HFFc6 (cell line): Measurements from ENCODE around the gene MRPL50. TPM values are rescaled to one million over a fixed set of nuclear protein-coding genes. Genes with fewer than 3 reads are reported as not detected.

Experiments
- DNase-seq: peaks from one replicate; pipeline ENCODE4 v3.0.0-alpha.2; 2018
- H3K27ac Mint-ChIP-seq: 2 replicates; pipeline ENCODE4 v1.8.0; 2020; ENCODE audit warnings: mild to moderate bottlenecking, mixed read lengths
- H3K27me3 Mint-ChIP-seq: 2 replicates; pipeline ENCODE4 v1.8.0; 2021; ENCODE audit warnings: mild to moderate bottlenecking, moderate library complexity, mixed read lengths; ENCODE audit not compliant: insufficient read depth
- H3K36me3 Mint-ChIP-seq: 2 replicates; pipeline ENCODE4 v1.8.0; 2021; ENCODE audit warnings: low read depth, mixed read lengths
- H3K4me1 Mint-ChIP-seq: 2 replicates; pipeline ENCODE4 v1.8.0; 2020; ENCODE audit warnings: low read depth, mixed read lengths
- H3K4me3 Mint-ChIP-seq: 2 replicates; pipeline ENCODE4 v1.8.0; 2020; ENCODE audit warnings: mild to moderate bottlenecking, moderate library complexity, mixed read lengths
- H3K9me3 Mint-ChIP-seq: 2 replicates; pipeline ENCODE4 v1.8.0; 2020; ENCODE audit warnings: mild to moderate bottlenecking, mixed read lengths
- total RNA-seq, 6 experiments: library from RNA; stranded (reverse); fragmentation: NEBNext Ultra II Directional; extraction: Animal tissue kit (Norgen Biotek cat#: 25700); gene quantifications; 2 replicates in 1 of 6; 3 replicates in 5 of 6; pipeline ENCODE4 v1.2.3, GENCODE V29; 2021
- TF ChIP-seq, protein P1 (sequence below): fragments of 200-600 bp; sonication (generic); IDR thresholded peaks from 2 replicates; pipeline ENCODE4 v1.5.0; 2021; ENCODE audit warnings: antibody characterized with exemption, mild to moderate bottlenecking

MRPL50 gene
- total RNA-seq, 6 experiments from 2014 or later, result 9.6 to 11.2 (median 10.4) TPM

GRCh38 chr9:101434998-101435397 lies 36.6 kb upstream of the MRPL50 start:
- Mint-ChIP-seq H3K4me3 (no peak overlapping the region), H3K27me3 (peaks cover 14% of the 10 kb centered on the region), H3K36me3 (no peaks in the 10 kb centered on the region), H3K27ac (no peak overlapping the region), H3K4me1 (no peaks in the 10 kb centered on the region), H3K9me3 (no peaks in the 10 kb centered on the region)
- DNase-seq, result no peak
- TF ChIP-seq, protein P1, sequence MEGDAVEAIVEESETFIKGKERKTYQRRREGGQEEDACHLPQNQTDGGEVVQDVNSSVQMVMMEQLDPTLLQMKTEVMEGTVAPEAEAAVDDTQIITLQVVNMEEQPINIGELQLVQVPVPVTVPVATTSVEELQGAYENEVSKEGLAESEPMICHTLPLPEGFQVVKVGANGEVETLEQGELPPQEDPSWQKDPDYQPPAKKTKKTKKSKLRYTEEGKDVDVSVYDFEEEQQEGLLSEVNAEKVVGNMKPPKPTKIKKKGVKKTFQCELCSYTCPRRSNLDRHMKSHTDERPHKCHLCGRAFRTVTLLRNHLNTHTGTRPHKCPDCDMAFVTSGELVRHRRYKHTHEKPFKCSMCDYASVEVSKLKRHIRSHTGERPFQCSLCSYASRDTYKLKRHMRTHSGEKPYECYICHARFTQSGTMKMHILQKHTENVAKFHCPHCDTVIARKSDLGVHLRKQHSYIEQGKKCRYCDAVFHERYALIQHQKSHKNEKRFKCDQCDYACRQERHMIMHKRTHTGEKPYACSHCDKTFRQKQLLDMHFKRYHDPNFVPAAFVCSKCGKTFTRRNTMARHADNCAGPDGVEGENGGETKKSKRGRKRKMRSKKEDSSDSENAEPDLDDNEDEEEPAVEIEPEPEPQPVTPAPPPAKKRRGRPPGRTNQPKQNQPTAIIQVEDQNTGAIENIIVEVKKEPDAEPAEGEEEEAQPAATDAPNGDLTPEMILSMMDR, result no peak

- peaks cover 15% of the 10 kb centered on the region for H3K27me3 Mint-ChIP-seq
- no peaks in the 10 kb centered on the region for H3K36me3 Mint-ChIP-seq
- H3K4me1 Mint-ChIP-seq, result no peaks in the 10 kb centered on the region
- TF ChIP-seq, protein P1, result no peak
- no peak for DNase-seq
- H3K4me3 Mint-ChIP-seq, result no peak overlapping the region
- no peaks in the 10 kb centered on the region for H3K9me3 Mint-ChIP-seq
- no peak overlapping the region for H3K27ac Mint-ChIP-seq
These were observed 34.8 kb upstream of the MRPL50 start for GRCh38 chr9:101433229-101433628.

GRCh38 chr9:101432740-101433139 lies 34.3 kb upstream of the MRPL50 start:
- Mint-ChIP-seq H3K4me1 (no peaks in the 10 kb centered on the region), H3K27ac (no peak overlapping the region), H3K27me3 (peaks cover 14% of the 10 kb centered on the region), H3K9me3 (no peaks in the 10 kb centered on the region), H3K4me3 (no peak overlapping the region), H3K36me3 (no peaks in the 10 kb centered on the region)
- no peak for DNase-seq
- TF ChIP-seq, protein P1, result no peak

DNA sequence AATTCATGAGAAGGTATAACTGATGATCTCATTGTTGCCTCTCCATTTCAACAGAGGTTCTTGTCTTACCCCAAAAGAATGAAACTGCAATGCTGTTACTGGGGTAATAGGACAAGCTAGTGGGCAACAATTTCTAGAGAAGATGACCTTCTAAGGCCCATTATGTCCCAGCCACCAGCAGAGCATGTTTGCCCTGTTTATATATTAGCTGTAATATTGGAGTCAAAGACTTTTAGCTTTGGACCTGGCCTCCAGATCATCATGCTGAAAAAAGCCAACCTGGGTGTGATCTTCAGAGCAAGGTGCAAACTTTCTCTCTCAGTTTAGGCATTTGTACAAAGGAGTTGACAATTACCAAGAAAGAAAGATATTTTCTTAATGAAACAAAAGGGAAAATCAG lies 33.8 kb upstream of the MRPL50 start:
- peaks cover 9% of the 10 kb centered on the region for H3K27me3 Mint-ChIP-seq
- no peak overlapping the region for H3K4me3 Mint-ChIP-seq
- H3K4me1 Mint-ChIP-seq, result no peaks in the 10 kb centered on the region
- no peaks in the 10 kb centered on the region for H3K9me3 Mint-ChIP-seq
- TF ChIP-seq, protein P1, result no peak
- no peaks in the 10 kb centered on the region for H3K36me3 Mint-ChIP-seq
- no peak for DNase-seq
- no peak overlapping the region for H3K27ac Mint-ChIP-seq

GRCh38 chr9:101429736-101430135 lies 31.3 kb upstream of the MRPL50 start:
- Mint-ChIP-seq H3K36me3 (no peaks in the 10 kb centered on the region), H3K9me3 (no peaks in the 10 kb centered on the region), H3K27me3 (peaks cover 12% of the 10 kb centered on the region), H3K4me1 (no peaks in the 10 kb centered on the region), H3K27ac (no peak overlapping the region), H3K4me3 (no peak overlapping the region)
- no peak for DNase-seq
- TF ChIP-seq, protein P1, result no peak

GRCh38 chr9:101428909-101429308 lies 30.5 kb upstream of the MRPL50 start:
- H3K4me3 Mint-ChIP-seq, result no peak overlapping the region
- TF ChIP-seq, protein P1, result no peak
- no peak overlapping the region for H3K27ac Mint-ChIP-seq
- DNase-seq, result no peak
- no peaks in the 10 kb centered on the region for H3K4me1 Mint-ChIP-seq
- H3K27me3 Mint-ChIP-seq, result peaks cover 12% of the 10 kb centered on the region
- H3K36me3 Mint-ChIP-seq, result no peaks in the 10 kb centered on the region
- H3K9me3 Mint-ChIP-seq, result no peaks in the 10 kb centered on the region
